GM19099 (cell line): ENCODE data around the gene AFG1L.

Experiments
- POLR2A ChIP-seq: IDR thresholded peaks from 3 replicates; pipeline ENCODE4 v1.6.1; 2011; ENCODE audit warnings: low read depth; ENCODE audit not compliant: insufficient read length; ENCODE audit errors: extremely low read depth

The AFG1L gene

DNA sequence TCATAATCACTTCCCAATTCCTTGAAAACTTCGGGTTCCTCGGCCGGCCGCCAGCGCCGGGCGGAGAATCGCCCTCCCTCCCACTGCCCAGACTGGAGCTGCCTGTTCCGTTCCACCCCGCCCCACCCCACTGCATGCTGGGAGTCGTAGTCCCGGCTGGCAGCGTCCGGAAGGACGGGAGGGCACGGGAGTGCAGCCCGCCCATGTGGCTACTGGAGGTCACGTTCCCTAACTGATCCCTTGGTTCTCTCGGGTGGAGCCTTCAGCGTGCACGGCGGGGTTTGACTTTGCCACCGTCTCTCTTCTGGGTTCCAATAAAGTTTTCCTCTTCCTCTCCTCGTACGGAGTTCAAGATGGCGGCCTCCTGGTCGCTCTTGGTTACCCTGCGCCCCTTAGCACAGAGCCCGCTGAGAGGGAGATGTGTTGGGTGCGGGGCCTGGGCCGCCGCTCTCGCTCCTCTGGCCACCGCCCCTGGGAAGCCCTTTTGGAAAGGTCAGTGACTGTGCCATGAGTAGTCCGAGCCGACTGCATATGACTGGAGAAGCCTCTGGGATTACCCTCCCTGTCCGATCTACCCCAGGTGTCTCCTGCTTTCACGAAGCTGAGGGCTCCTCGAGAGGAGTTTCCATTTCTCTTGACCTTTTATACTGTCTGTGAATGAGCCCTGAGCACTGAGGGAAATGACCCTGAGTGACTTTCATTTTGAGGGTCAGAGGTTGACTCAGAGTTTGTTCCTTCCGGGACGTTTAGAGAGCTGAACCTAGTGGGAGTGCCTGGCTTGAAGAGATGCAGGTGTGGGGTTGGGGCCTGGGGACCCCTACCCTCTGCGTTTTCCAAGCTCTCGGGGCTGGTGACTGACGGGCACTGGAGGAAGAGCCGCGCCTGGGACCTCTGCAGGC lies at the start of gene AFG1L:
Gene AFG1L, plus strand, starts transcription at position 328 of the 899 bp plus-strand sequence. Its CDS starts 26 bp downstream, at position 354.
- peak; percentile 55 for TF ChIP-seq POLR2A

DNA sequence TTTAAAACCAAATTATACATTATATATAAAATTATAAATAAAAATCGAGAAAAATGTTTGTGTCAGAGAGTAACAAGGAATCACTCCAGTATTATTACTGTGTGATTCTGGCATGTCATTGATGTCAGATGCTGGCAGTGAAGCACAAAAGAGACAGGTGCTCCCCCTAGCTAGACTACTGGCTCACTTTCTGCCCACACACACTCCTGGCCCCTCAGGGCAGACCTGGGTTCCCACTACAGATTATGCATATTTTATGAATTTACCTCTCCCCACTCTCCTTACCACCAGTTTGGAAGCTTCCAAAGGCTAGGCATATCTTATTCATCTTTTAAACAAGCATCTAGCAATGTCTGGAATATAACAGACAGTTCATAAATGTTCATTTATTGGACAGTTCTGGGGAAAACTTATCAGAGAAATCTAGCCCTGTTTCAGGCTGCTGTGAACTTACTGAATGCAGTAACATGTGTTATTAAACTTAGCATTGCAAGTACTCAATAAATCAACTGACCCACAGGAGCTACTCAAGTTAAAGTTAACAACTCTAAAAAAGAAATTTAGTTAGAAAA lies 46.8 kb upstream of the AFG1L start:
- TF ChIP-seq POLR2A, result no peak

DNA sequence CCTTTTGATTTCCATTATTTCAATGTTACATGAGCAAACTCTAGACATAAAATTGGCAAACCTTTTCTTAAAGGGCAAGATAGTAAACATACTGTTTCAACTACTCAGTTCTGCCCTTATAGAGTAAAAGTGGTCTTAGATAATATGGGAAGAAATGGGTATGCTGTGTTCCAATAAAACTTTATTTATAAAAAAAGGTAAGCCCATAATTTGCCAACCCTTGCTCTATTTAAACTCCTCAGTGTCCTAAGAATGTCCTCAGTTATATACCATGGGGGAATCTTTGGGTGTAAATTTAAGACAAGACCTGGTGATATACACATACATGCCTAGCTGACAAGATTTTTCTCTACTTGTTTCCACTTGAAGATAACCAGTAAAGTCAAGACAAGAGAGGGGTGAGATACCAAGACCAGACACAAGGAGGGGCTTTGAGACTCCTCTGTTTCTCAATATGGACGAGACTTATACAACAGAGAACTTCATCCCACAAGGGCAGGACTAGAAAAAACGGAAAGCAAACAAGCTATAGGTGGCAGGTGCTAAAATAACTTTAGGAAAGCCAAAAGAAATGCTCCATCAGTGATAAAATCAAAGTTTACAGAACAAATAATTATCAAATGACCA lies 44.5 kb upstream of the AFG1L start:
- TF ChIP-seq POLR2A, result no peak

DNA sequence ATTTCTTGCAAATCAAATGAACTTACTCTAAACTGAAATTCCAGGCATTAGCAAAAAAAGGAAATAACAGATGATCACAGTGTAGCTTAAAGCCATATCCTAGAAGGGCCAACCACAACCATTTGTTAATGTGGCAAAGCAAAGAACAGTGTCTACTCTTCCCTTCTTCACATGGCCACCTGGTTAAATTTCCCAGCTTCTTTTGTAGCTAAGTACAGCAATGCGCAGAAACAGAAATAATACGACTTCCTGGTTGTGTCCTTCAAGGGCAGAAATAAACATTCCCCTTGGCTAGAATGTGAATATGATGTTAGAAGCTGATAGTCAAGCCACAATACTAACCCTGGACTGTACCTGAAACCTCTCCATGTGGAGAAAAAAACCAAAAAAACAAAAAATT lies 43.6 kb upstream of the AFG1L start:
- no peak for TF ChIP-seq POLR2A

DNA sequence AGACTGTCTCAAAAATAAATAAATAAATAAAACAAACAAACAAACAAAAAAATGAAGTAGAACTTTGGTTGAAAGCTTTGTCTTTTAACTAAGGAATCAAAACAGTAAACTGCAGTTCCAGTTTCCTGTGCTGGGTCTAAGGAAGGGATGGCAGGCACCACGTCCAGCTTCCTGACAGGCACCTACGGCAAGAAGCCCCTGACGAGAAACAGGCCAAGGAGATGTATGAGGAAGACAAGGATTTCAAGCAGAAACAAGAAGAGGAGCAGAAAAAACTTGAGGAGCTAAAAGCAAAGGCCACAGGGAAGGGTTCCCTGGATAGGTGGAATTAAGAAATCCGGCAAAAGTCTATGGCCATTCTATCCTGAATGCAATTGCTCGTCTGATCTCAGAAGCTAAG lies 42.8 kb upstream of the AFG1L start:
- TF ChIP-seq POLR2A, result no peak

DNA sequence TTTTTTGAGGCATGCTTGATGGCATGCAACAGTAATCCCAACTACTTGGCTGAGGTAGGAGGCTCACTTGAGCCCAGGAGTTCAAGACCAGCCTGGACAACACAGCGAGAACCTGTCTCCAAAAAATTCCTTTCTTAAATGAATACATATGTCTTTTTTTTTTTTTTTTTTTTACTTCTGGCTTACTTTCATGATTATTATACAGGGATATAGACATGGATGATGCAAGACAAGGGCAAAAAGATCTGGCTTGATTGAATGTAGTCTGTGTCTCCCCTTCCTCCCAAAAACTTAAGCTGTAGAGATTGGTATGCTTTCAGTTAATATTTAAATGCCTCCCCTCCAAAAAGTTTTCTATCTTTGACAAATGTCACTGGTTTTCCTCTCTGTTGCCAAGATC lies 41.6 kb upstream of the AFG1L start:
- TF ChIP-seq POLR2A, result no peak

DNA sequence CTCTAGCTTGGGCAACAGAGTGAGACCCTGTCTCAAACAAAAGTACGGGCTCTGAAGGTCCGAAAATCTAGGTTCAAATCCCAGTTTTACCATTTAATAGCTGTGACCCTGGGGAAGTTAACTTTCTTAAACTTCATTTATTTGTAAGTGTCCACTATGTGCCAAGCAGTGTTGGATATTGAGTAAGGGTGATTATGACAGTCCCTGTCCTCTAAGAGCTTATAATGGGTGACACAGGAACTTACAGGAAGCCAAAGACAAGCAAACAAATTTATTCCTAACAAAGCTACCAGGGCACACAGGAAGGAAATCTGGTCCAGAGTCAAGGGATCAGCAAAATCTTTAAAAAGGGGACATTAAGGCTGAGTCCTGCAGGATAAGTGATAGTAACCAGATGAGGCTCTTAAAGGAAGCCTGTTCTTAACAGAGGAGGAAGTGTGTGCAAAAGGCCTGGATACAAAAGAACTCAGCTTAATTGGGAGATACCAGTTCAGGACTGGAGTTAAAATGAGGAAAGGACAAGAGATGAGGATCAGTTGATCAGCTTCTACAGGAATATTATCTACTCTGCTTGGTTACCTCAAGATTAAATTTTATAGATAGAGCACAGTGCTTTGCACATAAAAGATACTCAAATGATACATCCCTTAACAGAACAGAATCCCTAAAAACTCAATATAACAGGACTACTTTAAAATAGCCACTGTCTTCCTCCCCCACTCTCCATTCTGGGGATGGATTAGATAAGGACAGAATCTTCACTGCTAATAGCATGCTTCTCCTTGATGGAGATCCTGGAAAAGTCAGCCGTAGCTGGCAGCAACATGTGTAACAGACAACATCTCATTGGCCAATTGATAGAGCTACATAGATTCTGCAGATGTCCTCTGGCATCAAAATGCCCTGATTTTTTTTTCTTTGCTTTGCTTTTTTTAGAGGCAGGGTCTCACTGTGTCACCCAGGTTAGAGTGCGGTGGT lies 40.1 kb upstream of the AFG1L start:
- no peak for TF ChIP-seq POLR2A

DNA sequence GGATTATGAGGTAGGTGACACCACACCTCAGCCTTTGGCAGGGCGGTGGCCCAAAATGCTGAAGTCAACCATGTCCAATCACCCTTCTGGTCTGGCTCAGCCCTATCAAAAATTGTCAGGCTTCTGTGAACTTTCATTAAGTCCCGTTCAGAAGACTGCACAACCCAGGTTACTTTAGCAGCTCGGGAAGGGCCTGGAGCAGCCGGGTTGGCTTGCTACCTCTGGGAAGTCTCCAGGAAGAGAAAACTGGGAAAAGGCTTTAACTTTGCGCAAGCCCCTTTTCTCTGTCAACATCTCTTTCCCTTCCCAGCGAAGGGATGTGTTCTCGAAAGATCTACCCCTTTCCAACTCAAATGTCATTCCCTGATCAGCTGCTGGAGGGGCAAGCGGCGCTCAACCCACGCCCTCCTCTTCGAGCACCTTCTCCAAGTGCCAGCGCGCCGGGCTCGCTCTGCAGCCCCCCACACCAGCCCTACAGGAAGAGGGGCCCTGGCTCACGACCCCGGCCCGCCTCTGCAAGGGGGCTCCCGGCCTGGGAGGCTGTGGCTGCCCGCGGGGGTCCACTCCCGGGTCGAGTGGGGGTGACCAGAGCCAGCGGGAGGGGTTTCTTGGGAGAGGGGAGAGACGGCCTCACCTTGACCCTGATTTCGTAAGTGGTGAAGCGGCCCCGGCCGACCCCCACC lies 34.6 kb upstream of the AFG1L start:
- TF ChIP-seq POLR2A, result no peak

DNA sequence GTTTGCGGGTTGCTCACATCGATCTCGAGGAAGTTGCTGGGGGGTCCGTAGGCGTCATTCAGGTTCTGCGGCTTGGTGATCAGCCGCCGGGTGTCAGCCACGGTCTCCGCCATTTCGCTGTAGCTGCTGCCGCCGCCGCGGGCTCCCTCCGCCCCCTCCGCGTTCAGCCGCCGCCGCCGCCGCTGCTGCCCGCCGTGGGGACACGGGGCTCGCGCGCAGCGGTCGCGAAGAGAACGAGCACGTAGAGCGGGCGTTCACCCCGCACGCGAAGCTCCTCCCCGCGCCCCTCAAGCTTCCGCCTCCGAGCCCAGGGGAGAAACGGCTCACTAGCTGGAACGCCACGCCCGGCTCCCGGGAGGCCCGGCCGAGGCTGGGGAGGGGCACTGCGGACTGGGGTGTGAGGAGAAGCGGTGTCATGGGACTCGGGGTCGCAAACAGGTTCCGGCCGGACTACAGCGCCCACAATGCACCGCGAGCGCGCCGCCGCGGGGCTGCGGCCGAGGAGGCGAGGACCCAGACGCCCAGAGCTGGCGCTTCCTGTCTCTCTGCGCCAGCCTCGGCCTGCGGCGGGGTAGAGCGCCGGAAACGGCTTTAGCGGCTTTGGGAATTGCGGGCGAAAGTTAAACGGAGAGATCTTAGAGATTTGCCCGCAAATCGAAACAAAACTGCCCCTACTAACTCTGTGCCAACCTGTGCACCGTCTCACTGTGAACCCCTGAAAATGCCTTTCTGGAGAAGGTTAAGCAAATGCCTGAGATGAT lies 33.9 kb upstream of the AFG1L start, which contains the start of gene SNX3:
Gene SNX3, minus strand, starts transcription at position 232 of the 761 bp plus-strand sequence. Its CDS starts 119 bp downstream, at position 113.
- TF ChIP-seq POLR2A, result peak; percentile 91

DNA sequence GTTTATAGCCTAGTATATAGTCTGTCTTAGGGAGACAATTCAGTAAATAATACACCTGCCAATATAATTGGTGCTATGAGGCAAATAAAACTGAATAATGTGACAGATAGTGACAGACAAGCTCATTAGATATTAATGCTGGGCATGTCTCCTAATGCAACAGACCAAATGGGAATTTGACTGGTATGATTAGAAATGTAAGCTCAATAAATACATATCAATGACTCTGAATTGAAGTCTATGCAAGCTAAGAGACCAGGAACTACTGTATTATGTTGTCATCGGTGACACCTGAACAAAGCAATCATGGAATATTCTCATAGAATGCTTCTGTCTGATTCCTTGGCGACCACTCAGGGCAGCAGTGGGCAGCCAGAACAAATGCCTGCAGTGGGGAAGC lies 31.5 kb upstream of the AFG1L start:
- TF ChIP-seq POLR2A, result no peak

DNA sequence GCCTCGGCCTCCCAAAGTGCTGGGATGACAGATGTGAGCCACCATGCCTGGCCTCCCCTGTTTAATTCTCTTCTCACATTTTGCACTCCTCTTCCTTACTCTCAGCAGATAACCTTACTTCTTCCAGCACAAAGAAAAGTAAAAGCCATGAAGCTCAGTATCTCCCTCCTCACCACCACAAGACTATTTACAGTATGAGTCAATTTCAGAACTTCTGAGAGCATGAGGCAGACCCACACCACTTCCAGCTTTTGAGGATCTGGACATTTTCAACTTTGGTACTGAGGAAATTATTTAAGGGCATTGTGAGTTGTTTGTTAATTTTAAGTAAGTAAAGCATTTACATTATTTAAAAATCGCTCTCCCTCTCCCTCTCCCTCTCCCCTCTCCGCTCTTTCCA lies 26.0 kb upstream of the AFG1L start:
- no peak for TF ChIP-seq POLR2A

DNA sequence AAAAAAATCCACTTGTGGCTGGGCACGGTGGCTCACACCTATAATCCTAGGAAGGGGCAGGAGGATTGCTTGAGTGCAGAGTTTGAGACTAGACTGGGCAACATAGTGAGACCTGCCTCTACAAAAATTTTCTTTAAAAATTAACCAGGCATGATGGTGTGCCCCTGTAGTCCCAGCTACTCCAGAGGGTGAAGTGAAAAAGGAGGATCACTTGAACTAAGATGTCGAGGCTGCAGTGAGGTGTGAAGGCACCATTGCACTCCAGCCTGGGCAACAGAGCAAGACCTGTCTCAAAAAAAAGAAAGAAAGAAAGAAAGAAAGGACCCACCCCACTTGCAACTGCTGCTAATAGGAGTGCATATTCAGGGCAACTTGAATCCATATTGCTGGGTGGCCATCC lies 20.3 kb upstream of the AFG1L start:
- TF ChIP-seq POLR2A, result no peak

DNA sequence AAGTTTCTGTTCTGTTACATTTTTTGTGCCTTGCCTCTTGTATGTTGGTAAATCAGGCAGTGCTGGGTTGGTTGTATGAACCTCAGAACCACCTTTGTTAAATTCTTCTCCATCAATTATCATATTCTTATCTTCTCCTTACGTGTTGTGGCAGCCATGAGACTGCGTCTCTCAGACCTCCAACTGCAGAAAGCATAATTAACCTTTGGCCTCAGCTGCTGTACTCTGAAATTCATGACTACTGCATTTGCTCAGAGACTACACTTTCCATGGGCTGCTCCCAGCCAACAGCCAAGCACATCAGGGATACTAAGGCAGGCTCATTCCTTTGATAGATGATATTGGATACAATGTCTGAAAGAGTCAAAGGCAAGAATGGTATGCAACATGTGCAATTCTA lies 18.9 kb upstream of the AFG1L start:
- no peak for TF ChIP-seq POLR2A

DNA sequence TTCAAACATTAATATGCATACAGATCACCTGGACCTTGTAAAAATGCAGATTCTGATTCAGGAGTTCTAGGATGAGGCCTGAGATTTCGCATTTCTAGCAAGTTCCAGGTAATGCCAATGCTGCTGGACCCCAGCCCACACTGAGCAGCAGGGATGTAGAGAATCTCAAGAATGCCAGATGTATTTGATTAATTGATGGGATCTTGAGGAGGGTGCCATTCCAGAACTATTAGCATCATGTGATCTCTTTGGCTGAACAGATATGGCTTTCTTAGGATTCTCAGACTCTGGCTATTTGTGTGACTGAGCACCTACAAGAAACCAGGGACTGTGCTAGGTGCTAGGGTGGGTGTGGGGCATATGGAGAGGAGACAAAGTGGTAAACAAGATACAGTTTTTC lies 17.6 kb upstream of the AFG1L start:
- TF ChIP-seq POLR2A, result no peak

DNA sequence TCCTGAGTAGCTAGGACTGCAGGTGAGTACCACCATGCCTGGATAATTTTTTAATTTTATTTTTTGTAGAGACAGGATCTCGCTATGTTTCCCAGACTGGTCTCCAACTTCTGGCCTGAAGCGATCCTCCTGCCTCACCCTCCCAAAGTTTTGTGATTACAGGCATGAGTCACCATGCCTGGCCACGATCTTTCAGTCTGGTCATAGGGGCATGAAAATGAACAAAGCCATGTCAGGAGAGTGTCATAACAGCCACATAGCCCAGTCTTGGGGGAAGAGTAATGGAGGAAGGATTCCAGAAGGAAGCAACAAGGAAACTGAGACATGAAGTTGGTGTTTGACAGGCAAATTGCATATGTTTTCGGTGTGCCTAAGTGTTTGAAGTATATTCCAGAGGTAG lies 17.0 kb upstream of the AFG1L start:
- no peak for TF ChIP-seq POLR2A
